Smooth muscle cell (in vitro differentiated cells): ENCODE data around the gene RERE. TPM values are rescaled to one million over a fixed set of nuclear protein-coding genes. Genes with fewer than 3 reads are reported as not detected.

Source experiments
- DNase-seq: peaks from one replicate; lab custom pipeline; 2025; ENCODE audit not compliant: unreplicated experiment; lab: John Stamatoyannopoulos, UW
- H2AFZ ChIP-seq: fragments of 200-600 bp; sonication (generic); 2 replicates; pipeline ENCODE4 v1.6.0; 2016; ENCODE audit warnings: antibody characterized with exemption, low read depth, mild to moderate bottlenecking
- H3F3A ChIP-seq: fragments of 200-600 bp; sonication (generic); 2 replicates; pipeline ENCODE4 v1.6.0; 2017; ENCODE audit warnings: antibody characterized with exemption, low read depth
- H3K27ac ChIP-seq: fragments of 200-600 bp; sonication (generic); 2 replicates; pipeline ENCODE4 v1.5.1; 2016; ENCODE audit warnings: low read depth, mild to moderate bottlenecking
- H3K27me3 ChIP-seq: fragments of 200-600 bp; sonication (generic); 2 replicates; pipeline ENCODE4 v1.6.1; 2016; ENCODE audit warnings: low read depth, mild to moderate bottlenecking
- H3K36me3 ChIP-seq: fragments of 200-600 bp; sonication (generic); 2 replicates; pipeline ENCODE4 v1.5.1; 2016; ENCODE audit warnings: low read depth
- H3K4me1 ChIP-seq: fragments of 200-600 bp; sonication (generic); 2 replicates; pipeline ENCODE4 v1.5.1; 2016; ENCODE audit warnings: low read depth
- H3K4me2 ChIP-seq: fragments of 200-600 bp; sonication (generic); 2 replicates; pipeline ENCODE4 v1.6.0; 2016; ENCODE audit warnings: mild to moderate bottlenecking
- H3K4me3 ChIP-seq: fragments of 200-600 bp; sonication (generic); 2 replicates; pipeline ENCODE4 v1.5.1; 2016; ENCODE audit warnings: mild to moderate bottlenecking
- H3K79me2 ChIP-seq: fragments of 200-600 bp; sonication (generic); 2 replicates; pipeline ENCODE4 v1.6.0; 2016; ENCODE audit warnings: low read depth, mild to moderate bottlenecking
- H3K9ac ChIP-seq: fragments of 200-600 bp; sonication (generic); 2 replicates; pipeline ENCODE4 v1.6.0; 2016; ENCODE audit warnings: low read depth
- H3K9me3 ChIP-seq: fragments of 200-600 bp; sonication (generic); replicated peaks from 2 replicates; pipeline ENCODE4 v1.5.1; 2016; ENCODE audit warnings: low read depth
- H4K20me1 ChIP-seq: fragments of 200-600 bp; sonication (generic); 2 replicates; pipeline ENCODE4 v1.6.0; 2016; ENCODE audit warnings: low read depth
- WGBS: methylation state at CpG from one replicate; pipeline ENCODE4 v1.1.7; 2016; ENCODE audit warnings: low lambda C conversion rate; 5-methylcytosine and 5-hydroxymethylcytosine counted together
- polyA plus RNA-seq: library from polyadenylated mRNA; unstranded; fragments of >200 nt; fragmentation: Nextera tagmentation; extraction: Ambion mirVana; gene quantifications from 2 replicates; pipeline ENCODE4 v1.2.1, GENCODE V29; 2016
- total RNA-seq: library from RNA; depleted of rRNA; stranded (reverse); fragments of >200 nt; gene quantifications from 2 replicates; pipeline ENCODE4 v1.2.3, GENCODE V29; 2014
- TF ChIP-seq, protein P1 (sequence below): fragments of 200-600 bp; sonication (generic); IDR thresholded peaks from 2 replicates; pipeline ENCODE4 v1.5.1; 2017; ENCODE audit warnings: borderline replicate concordance, mild to moderate bottlenecking, antibody characterized with exemption; ENCODE audit not compliant: insufficient read depth, poor library complexity, severe bottlenecking

Gene RERE
- total and polyA plus RNA-seq, 2 experiments from 2014 or later: 45.6 to 59.2 TPM

DNA sequence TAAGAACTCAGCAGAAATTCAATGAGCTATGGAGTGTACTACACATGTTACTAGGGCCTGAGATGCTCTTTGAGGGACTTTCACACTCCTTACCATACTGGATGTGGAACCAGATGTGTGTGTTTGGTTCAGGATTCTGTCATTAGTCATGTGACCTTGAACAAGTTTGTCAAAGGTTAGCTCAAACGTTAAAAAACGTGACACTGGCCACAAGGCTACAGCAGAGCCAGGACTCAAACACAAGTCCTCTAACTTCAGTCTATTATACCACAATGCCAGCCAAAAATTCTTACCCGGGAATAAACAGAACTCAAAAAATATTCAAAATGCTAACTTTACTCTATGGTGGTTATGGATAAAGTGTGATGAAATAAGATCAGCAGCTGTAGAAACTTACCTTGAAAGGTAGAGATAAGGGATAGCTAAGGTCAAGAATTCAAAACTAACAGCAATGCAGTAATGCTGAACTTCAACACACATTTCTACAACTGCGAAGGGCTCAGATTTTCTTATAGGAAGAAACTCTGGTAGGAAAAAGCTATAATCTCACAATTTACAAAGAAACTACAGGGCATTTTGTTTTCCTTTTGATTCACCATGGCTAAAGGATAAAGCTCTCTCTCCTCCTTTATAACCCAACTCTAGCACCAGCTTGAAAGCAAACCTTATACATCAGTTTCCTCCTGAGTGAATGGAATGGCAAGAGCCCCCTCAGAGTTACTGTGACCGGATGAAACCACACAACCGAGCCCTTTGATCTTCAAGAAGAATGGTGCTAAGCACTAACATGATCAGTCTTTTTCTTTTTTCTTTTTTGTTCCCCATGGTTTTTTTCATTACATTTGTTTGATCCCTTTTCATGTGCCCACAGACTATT lies 265.6 kb downstream of the RERE start:
- Histone ChIP-seq H3K4me1 (peaks cover 21% of the 10 kb centered on the region), H4K20me1 (peaks cover 71% of the 10 kb centered on the region), H2AFZ (no peak overlapping the region), H3K36me3 (peaks cover 3% of the 10 kb centered on the region), H3K27ac (no peak overlapping the region), H3F3A (no peaks in the 10 kb centered on the region), H3K4me2 (no peak overlapping the region), H3K79me2 (peaks cover 79% of the 10 kb centered on the region), H3K4me3 (no peak overlapping the region), H3K27me3 (no peaks in the 10 kb centered on the region), H3K9me3 (no peaks in the 10 kb centered on the region), H3K9ac (no peak overlapping the region)
- TF ChIP-seq, protein P1, sequence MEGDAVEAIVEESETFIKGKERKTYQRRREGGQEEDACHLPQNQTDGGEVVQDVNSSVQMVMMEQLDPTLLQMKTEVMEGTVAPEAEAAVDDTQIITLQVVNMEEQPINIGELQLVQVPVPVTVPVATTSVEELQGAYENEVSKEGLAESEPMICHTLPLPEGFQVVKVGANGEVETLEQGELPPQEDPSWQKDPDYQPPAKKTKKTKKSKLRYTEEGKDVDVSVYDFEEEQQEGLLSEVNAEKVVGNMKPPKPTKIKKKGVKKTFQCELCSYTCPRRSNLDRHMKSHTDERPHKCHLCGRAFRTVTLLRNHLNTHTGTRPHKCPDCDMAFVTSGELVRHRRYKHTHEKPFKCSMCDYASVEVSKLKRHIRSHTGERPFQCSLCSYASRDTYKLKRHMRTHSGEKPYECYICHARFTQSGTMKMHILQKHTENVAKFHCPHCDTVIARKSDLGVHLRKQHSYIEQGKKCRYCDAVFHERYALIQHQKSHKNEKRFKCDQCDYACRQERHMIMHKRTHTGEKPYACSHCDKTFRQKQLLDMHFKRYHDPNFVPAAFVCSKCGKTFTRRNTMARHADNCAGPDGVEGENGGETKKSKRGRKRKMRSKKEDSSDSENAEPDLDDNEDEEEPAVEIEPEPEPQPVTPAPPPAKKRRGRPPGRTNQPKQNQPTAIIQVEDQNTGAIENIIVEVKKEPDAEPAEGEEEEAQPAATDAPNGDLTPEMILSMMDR: no peak
- DNase-seq: no peak
- 85% methylated on average over 6 of the region's 6 CpGs for WGBS

DNA sequence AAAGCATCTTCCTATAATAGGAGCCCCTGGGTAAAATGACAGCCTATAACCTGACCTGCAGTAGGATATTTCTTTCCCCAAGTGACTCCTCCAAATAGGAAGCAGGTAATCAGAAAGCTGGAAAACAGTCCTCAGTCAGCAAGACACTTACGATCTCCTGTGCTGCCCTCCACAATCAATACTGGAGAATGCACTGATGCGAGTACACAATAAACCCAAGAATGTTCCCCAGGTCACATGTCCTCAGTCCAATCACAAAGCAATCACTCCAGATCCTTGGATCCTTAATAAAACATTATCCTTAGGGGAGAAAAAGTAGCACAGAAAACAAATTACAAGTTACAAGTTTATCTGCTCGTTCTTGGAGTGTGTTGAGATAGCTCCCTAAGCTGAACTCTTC lies 266.4 kb downstream of the RERE start:
- no peak overlapping the region for H3K4me2 ChIP-seq

DNA sequence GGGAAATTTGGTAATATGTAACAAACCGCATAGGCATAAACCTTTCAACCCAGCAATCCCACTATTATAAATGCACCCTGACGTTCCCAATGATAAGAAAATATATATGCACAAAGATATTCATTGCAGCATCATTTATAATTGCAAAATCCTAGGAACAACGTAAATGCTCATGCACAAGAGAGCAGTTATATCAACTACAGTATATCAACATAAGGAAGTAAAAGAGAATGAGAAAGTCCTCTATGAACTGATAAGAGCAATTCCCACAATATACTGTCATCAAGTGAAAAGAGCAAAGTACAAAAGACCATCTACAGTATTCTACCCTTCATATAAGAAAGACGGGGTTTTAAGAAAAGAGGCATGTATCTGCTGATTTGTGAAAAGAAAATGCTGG lies 269.6 kb downstream of the RERE start:
- Histone ChIP-seq H3K4me1 (peaks cover 21% of the 10 kb centered on the region), H3F3A (no peaks in the 10 kb centered on the region), H2AFZ (no peak overlapping the region), H3K9me3 (no peaks in the 10 kb centered on the region), H4K20me1 (peaks cover 68% of the 10 kb centered on the region), H3K27me3 (no peaks in the 10 kb centered on the region), H3K79me2 (peaks cover 66% of the 10 kb centered on the region), H3K27ac (no peak overlapping the region), H3K9ac (no peak overlapping the region), H3K4me2 (no peak overlapping the region), H3K36me3 (peaks cover 11% of the 10 kb centered on the region), H3K4me3 (no peak overlapping the region)
- TF ChIP-seq, protein P1: no peak
- WGBS: 94% methylated on average over 4 of the region's 4 CpGs
- DNase-seq: no peak

More for the DNA sequence above, 266.4 kb downstream of the RERE start:
- Histone ChIP-seq H3K4me1 (peaks cover 21% of the 10 kb centered on the region), H4K20me1 (peaks cover 76% of the 10 kb centered on the region), H2AFZ (no peak overlapping the region), H3K4me3 (no peak overlapping the region), H3K36me3 (peaks cover 3% of the 10 kb centered on the region), H3K9ac (no peak overlapping the region), H3K27ac (no peak overlapping the region), H3K79me2 (peaks cover 72% of the 10 kb centered on the region), H3K9me3 (no peaks in the 10 kb centered on the region), H3K27me3 (no peaks in the 10 kb centered on the region), H3F3A (no peaks in the 10 kb centered on the region)
- TF ChIP-seq, protein P1: no peak
- no peak for DNase-seq
- 88% methylated on average over 3 of the region's 3 CpGs for WGBS
